HG02759 (cell line): ENCODE measurements around the gene AOX1.
"Not testable (repeated sequence)": the region's sequence is repeated elsewhere in the genome, so short reads cannot be mapped to it uniquely, and the experiment has no call there.

Experiments used
- ATAC-seq: cut with Tn5 transposase; IDR thresholded peaks from one replicate; pipeline ENCODE4 v1.9.1; 2021; ENCODE audit warnings: mild to moderate bottlenecking, moderate library complexity; ENCODE audit not compliant: unreplicated experiment

The AOX1 gene

GRCh38 chr2:200664770-200665494, 79.1 kb downstream of the AOX1 start:
- no peak for ATAC-seq

GRCh38 chr2:200665626-200666453, 80.0 kb downstream of the AOX1 start:
- no peak for ATAC-seq

- no peak for ATAC-seq
These were observed 81.6 kb downstream of the AOX1 start for GRCh38 chr2:200667413-200667812.

GRCh38 chr2:200668478-200668877, 82.7 kb downstream of the AOX1 start:
- no peak for ATAC-seq

- ATAC-seq: no peak
These were observed 83.5 kb downstream of the AOX1 start for GRCh38 chr2:200669308-200669707.

- no peak for ATAC-seq
These were observed 84.5 kb downstream of the AOX1 start for GRCh38 chr2:200670313-200670712.

GRCh38 chr2:200670751-200671150, 84.9 kb downstream of the AOX1 start:
- ATAC-seq: no peak

- ATAC-seq: no peak
These were observed 87.4 kb downstream of the AOX1 start for GRCh38 chr2:200673191-200673590.

- no peak for ATAC-seq
These were observed 89.0 kb downstream of the AOX1 start for GRCh38 chr2:200674837-200675236.

GRCh38 chr2:200677171-200677570, 91.4 kb downstream of the AOX1 start:
- no peak for ATAC-seq

GRCh38 chr2:200677721-200678532, 92.1 kb downstream of the AOX1 start:
- no peak for ATAC-seq

- no peak for ATAC-seq
These were observed 93.3 kb downstream of the AOX1 start for GRCh38 chr2:200679127-200679526.

GRCh38 chr2:200679535-200679934, 93.7 kb downstream of the AOX1 start:
- no peak for ATAC-seq

GRCh38 chr2:200681697-200682096, 95.9 kb downstream of the AOX1 start:
- ATAC-seq: no peak

- not testable (repeated sequence) for ATAC-seq
These were observed 96.6 kb downstream of the AOX1 start for GRCh38 chr2:200682407-200682806.

GRCh38 chr2:200687922-200688920, 102.4 kb downstream of the AOX1 start:
- no peak for ATAC-seq

GRCh38 chr2:200689115-200689514, 103.3 kb downstream of the AOX1 start:
- ATAC-seq: no peak

GRCh38 chr2:200693836-200694470, 108.1 kb downstream of the AOX1 start:
- no peak for ATAC-seq

- no peak for ATAC-seq
These were observed 109.4 kb downstream of the AOX1 start for GRCh38 chr2:200695191-200695590.

GRCh38 chr2:200695601-200696000, 109.8 kb downstream of the AOX1 start:
- no peak for ATAC-seq
